Activated T-helper 9 cell treated with anti-CD3 and anti-CD28 coated beads, Interleukin-2, amount 50 U/mL, for 16 hours (primary cell): ENCODE data around the gene PGLYRP2.

ENCODE experiments used
- DNase-seq: peaks from one replicate; pipeline ENCODE4 v3.0.0-alpha.2; 2020; ENCODE audit warnings: low read depth

Gene PGLYRP2

GRCh38 chr19:15439078-15439799 lies 40.1 kb downstream of the PGLYRP2 start:
- no peak for DNase-seq

- DNase-seq = no peak
Observed at GRCh38 chr19:15438577-15438976, 40.7 kb downstream of the PGLYRP2 start.

- DNase-seq = no peak
Observed at GRCh38 chr19:15438124-15438496, 41.2 kb downstream of the PGLYRP2 start.

- no peak for DNase-seq
Observed at GRCh38 chr19:15437355-15438123, 41.8 kb downstream of the PGLYRP2 start.

- DNase-seq = no peak
Observed at GRCh38 chr19:15436826-15437110, 42.5 kb downstream of the PGLYRP2 start.

- DNase-seq = no peak
Observed at GRCh38 chr19:15436012-15436825, 43.1 kb downstream of the PGLYRP2 start.

- no peak for DNase-seq
Observed at GRCh38 chr19:15433519-15434069, 45.7 kb downstream of the PGLYRP2 start.

GRCh38 chr19:15432629-15433518 lies 46.4 kb downstream of the PGLYRP2 start:
- DNase-seq = peak; percentile 91

- no peak for DNase-seq
Observed at GRCh38 chr19:15432018-15432494, 47.2 kb downstream of the PGLYRP2 start.

GRCh38 chr19:15431396-15432017 lies 47.8 kb downstream of the PGLYRP2 start:
- DNase-seq = no peak

- no peak for DNase-seq
Observed at GRCh38 chr19:15430526-15431120, 48.7 kb downstream of the PGLYRP2 start.

GRCh38 chr19:15429825-15430467 lies 49.4 kb downstream of the PGLYRP2 start:
- DNase-seq = no peak

- no peak for DNase-seq
Observed at GRCh38 chr19:15428956-15429824, 50.1 kb downstream of the PGLYRP2 start.

GRCh38 chr19:15427991-15428471 lies 51.3 kb downstream of the PGLYRP2 start:
- no peak for DNase-seq

- no peak for DNase-seq
Observed at GRCh38 chr19:15427350-15427700, 52.0 kb downstream of the PGLYRP2 start.

GRCh38 chr19:15426485-15427349 lies 52.6 kb downstream of the PGLYRP2 start:
- DNase-seq = no peak

- DNase-seq = no peak
Observed at GRCh38 chr19:15425321-15425950, 53.9 kb downstream of the PGLYRP2 start.
